A549 (cell line): ENCODE measurements around the gene TTC34. TPM values are rescaled to one million over a fixed set of nuclear protein-coding genes. Genes with fewer than 3 reads are reported as not detected.

Source experiments
- ATAC-seq, 2 experiments: fragments of 200-7000 bp in 1 of 2; fragments of >200 bp in 1 of 2; cut with Nextera tagmentation in 1 of 2; cut with Tn5 transposase in 1 of 2; 3 replicates each; pipeline versions ENCODE4 v1.8.0 to v1.9.1; 2018 to 2020; ENCODE audit warnings: mild to moderate bottlenecking in 1 of 2, moderate library complexity in 1 of 2
- CTCF ChIA-PET: fragments of 300-600 bp; sonication (Branson Sonifier 250); formaldehyde crosslinking; extraction: SDS; loops from one replicate; lab custom pipeline; 2021; ENCODE audit warnings: antibody characterized with exemption, inconsistent platforms; lab: Yijun Ruan, JAX
- POLR2A ChIA-PET: fragments of 350-600 bp; formaldehyde crosslinking; extraction: SDS; loops from one replicate; lab custom pipeline; 2021; ENCODE audit warnings: antibody characterized with exemption, inconsistent platforms; lab: Yijun Ruan, JAX
- DNase-seq, 2 experiments: peaks; one replicate each; pipeline versions ENCODE4 v3.0.0 to v3.0.0-alpha.2; 2011 to 2016; ENCODE audit warnings: low read depth in 1 of 2, low spot score in 1 of 2
- FAIRE-seq: peaks from 2 replicates; lab custom pipeline; 2011; peaks lifted over from hg19 to GRCh38; lab: Jason Lieb, UNC
- H3K27ac ChIP-seq, 2 experiments: fragments of >200 bp; sonication (Bioruptor Twin); formaldehyde crosslinking; 3 replicates each; pipeline ENCODE4 v1.5.1; 2016 to 2017
- H3K4me1 ChIP-seq: fragments of >200 bp; sonication (Bioruptor Twin); formaldehyde crosslinking; 3 replicates; pipeline ENCODE4 v1.6.1; 2016
- H3K4me2 ChIP-seq: fragments of >200 bp; sonication (Bioruptor Twin); formaldehyde crosslinking; 3 replicates; pipeline ENCODE4 v1.6.1; 2016
- H3K4me3 ChIP-seq: fragments of >200 bp; sonication (Bioruptor Twin); formaldehyde crosslinking; 3 replicates; pipeline ENCODE4 v1.5.1; 2016
- H3K9me3 ChIP-seq: fragments of >200 bp; sonication (Bioruptor Twin); formaldehyde crosslinking; 3 replicates; pipeline ENCODE4 v1.6.1; 2016
- ATOH8 ChIP-seq: fragments of 250-450 bp; sonication (Bioruptor Pico); IDR thresholded peaks from 2 replicates; pipeline ENCODE4 v1.5.0; 2020; ENCODE audit warnings: low read depth, mild to moderate bottlenecking, moderate library complexity
- CEBPB ChIP-seq, 2 experiments: fragments of >200 bp in 1 of 2; sonication (Bioruptor Twin) in 1 of 2; formaldehyde crosslinking in 1 of 2; IDR thresholded peaks; 2 replicates each; pipeline ENCODE4 v1.6.1; 2012 to 2016
- CHD2 ChIP-seq: fragments of 150-350 bp; IDR thresholded peaks from 2 replicates; pipeline ENCODE4 v1.6.1; 2014; ENCODE audit warnings: low read length; ENCODE audit not compliant: partially characterized antibody
- CHD4 ChIP-seq: fragments of 200-600 bp; sonication (generic); IDR thresholded peaks from 2 replicates; pipeline ENCODE4 v1.6.1; 2016; ENCODE audit warnings: antibody characterized with exemption, mild to moderate bottlenecking, borderline replicate concordance
- E2F6 ChIP-seq: IDR thresholded peaks from 2 replicates; pipeline ENCODE4 v1.6.1; 2012; ENCODE audit warnings: low read depth, borderline replicate concordance
- EHMT2 ChIP-seq: fragments of 200-600 bp; sonication (generic); IDR thresholded peaks from 2 replicates; pipeline ENCODE4 v1.6.1; 2016; ENCODE audit warnings: antibody characterized with exemption, low read depth, mild to moderate bottlenecking, moderate library complexity
- EP300 ChIP-seq, 2 experiments: fragments of >200 bp; sonication (Bioruptor Twin); formaldehyde crosslinking; IDR thresholded peaks; 2 replicates in 1 of 2; 3 replicates in 1 of 2; pipeline ENCODE4 v1.6.1; 2016 to 2017
- FOXS1 ChIP-seq: fragments of 250-450 bp; sonication (Bioruptor Pico); IDR thresholded peaks from 2 replicates; pipeline ENCODE4 v1.5.0; 2020; ENCODE audit warnings: mild to moderate bottlenecking, moderate library complexity
- GATA3 ChIP-seq: IDR thresholded peaks from 2 replicates; pipeline ENCODE4 v1.6.1; 2012; ENCODE audit warnings: borderline replicate concordance
- HES2 ChIP-seq: fragments of >200 bp; sonication (Bioruptor Twin); formaldehyde crosslinking; IDR thresholded peaks from 2 replicates; pipeline ENCODE4 v1.6.1; 2016
- HOXB13 ChIP-seq: fragments of 250-450 bp; sonication (Bioruptor Pico); IDR thresholded peaks from 2 replicates; pipeline ENCODE4 v1.5.0; 2020; ENCODE audit warnings: low read depth, mild to moderate bottlenecking, moderate library complexity
- JUN ChIP-seq, 2 experiments: fragments of >200 bp; sonication (Bioruptor Twin); formaldehyde crosslinking; IDR thresholded peaks; 2 replicates in 1 of 2; 3 replicates in 1 of 2; pipeline ENCODE4 v1.6.1; 2016 to 2017
- KDM1A ChIP-seq: fragments of 200-600 bp; sonication (generic); IDR thresholded peaks from 2 replicates; pipeline ENCODE4 v1.6.1; 2016; ENCODE audit warnings: low read depth, mild to moderate bottlenecking
- KDM5A ChIP-seq: fragments of 200-600 bp; sonication (generic); IDR thresholded peaks from 2 replicates; pipeline ENCODE4 v1.6.1; 2016; ENCODE audit warnings: antibody characterized with exemption, mild to moderate bottlenecking
- MAFK ChIP-seq: fragments of 450-650 bp; IDR thresholded peaks from 2 replicates; pipeline ENCODE4 v1.6.1; 2014; ENCODE audit not compliant: partially characterized antibody
- MAX ChIP-seq: IDR thresholded peaks from 2 replicates; pipeline ENCODE4 v1.6.1; 2012
- MAZ ChIP-seq: fragments of 150-350 bp; IDR thresholded peaks from 2 replicates; pipeline ENCODE4 v1.6.1; 2014; ENCODE audit warnings: antibody characterized with exemption, low read depth, low read length, borderline replicate concordance
- MYC ChIP-seq: IDR thresholded peaks from 2 replicates; pipeline ENCODE4 v1.6.1; 2012; ENCODE audit warnings: mild to moderate bottlenecking, inconsistent platforms, low read length, improper control_type of control experiment, borderline replicate concordance
- NFE2L2 ChIP-seq: fragments of 150-350 bp; conservative IDR thresholded peaks from 2 replicates; pipeline ENCODE4 v1.6.1; 2014; ENCODE audit warnings: low read length
- RCOR1 ChIP-seq: fragments of 150-350 bp; IDR thresholded peaks from 2 replicates; pipeline ENCODE4 v1.6.1; 2014; ENCODE audit warnings: antibody characterized with exemption, low read length, low read depth
- RFX5 ChIP-seq: fragments of 450-650 bp; IDR thresholded peaks from 2 replicates; pipeline ENCODE4 v1.7.1; 2014; ENCODE audit warnings: antibody characterized with exemption, mild to moderate bottlenecking, moderate library complexity
- SMC3 ChIP-seq: fragments of >200 bp; sonication (Bioruptor Twin); formaldehyde crosslinking; IDR thresholded peaks from 3 replicates; pipeline ENCODE4 v1.6.1; 2018; ENCODE audit warnings: inconsistent platforms
- SREBF2 ChIP-seq: fragments of 450-650 bp; IDR thresholded peaks from 2 replicates; pipeline ENCODE4 v1.6.1; 2014; ENCODE audit warnings: mild to moderate bottlenecking, moderate library complexity
- TFCP2L1 ChIP-seq: fragments of 250-450 bp; sonication (Bioruptor Pico); IDR thresholded peaks from 2 replicates; pipeline ENCODE4 v1.5.0; 2021; ENCODE audit warnings: mild to moderate bottlenecking
- TP53 ChIP-seq: fragments of 250-450 bp; sonication (Bioruptor Pico); IDR thresholded peaks from 2 replicates; pipeline ENCODE4 v1.5.0; 2021; ENCODE audit warnings: mild to moderate bottlenecking, moderate library complexity
- ZC3H11A ChIP-seq: fragments of 450-650 bp; IDR thresholded peaks from 2 replicates; pipeline ENCODE4 v1.6.1; 2014; ENCODE audit warnings: antibody characterized with exemption, mild to moderate bottlenecking
- WGBS: methylation state at CpG from one replicate; pipeline ENCODE4 v1.1.6; 2017; ENCODE audit errors: missing lambda C conversion rate; 5-methylcytosine and 5-hydroxymethylcytosine counted together
- polyA plus RNA-seq, 4 experiments: library from polyadenylated mRNA; depleted of rRNA in 3 of 4; stranded (reverse); fragments of >200 nt; fragmentation: RNase III in 1 of 4; extraction: RNeasy Plus Mini Kit Qiagen cat#74134 plus additional on column Dnase treatment in 1 of 4; gene quantifications; 2 replicates in 3 of 4; 3 replicates in 1 of 4; pipeline ENCODE4 v1.2.3, GENCODE V29; 2011 to 2017
- TF ChIP-seq, protein P1 (sequence below): fragments of >200 bp; sonication (Bioruptor Twin); formaldehyde crosslinking; IDR thresholded peaks from 3 replicates; pipeline ENCODE4 v1.6.1; 2016

The TTC34 gene
- polyA plus RNA-seq, 2 of the 4 experiments (the other 2 are of a cell fraction), result 0.04 to 0.05 TPM

DNA sequence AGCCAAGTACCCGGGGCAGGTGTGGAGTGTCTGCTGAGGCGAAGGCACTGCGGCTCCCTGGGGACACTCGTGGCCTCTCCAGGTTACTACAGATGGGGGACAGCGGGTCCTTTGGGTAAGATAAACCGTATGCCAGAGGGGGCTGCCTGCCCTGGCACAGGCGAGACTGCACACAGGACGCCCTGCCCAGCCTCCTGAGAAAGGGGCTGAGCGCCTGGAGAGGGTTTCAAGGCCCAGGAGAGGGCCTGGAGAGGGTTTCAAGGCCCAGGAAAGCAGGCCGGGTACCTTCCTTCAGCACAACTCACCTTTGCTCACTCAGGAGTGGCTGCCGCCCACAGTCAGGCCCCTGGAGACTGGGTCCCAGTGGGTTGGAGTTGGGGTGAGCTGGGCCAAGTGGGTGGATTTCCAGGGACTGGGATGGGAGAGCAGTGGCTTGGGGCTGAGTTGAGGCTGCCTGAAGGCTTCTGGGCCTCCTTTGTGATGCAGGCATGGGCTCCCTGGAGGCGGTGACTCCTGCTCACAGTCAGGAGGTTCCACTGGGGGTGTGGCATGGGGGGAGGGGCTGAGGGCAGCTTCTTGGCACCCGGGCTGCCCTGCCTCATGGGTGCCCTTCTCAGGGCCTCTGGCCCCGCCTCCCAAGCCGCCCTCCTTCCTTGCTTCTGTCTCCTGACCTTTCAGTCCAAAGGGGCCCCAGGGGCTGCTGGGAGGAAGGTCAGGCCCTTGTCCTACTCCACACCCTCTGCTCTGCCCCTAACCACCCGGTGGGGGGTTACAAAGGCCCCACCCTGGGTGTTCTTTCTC is 168.7 kb downstream of the TTC34 start, which contains the start of gene MMEL1:
Gene MMEL1 (minus strand): TSS at position 456 of the 801 bp plus-strand sequence. CDS start 3,532 bp downstream, outside the sequence.
- DNase-seq, result no peak
- no peak for ATAC-seq
- H3K4me1 ChIP-seq, result no peaks in the 10 kb centered on the region
- CTCF ChIA-PET, result interaction anchor here (1.2 kb wide), 1 partner anchor 84 kb away, joined by 3 read pairs; no protein-coding TSS in a partner anchor
- peaks cover 5% of the 10 kb centered on the region; the same call in 2 of the 3 replicates for H3K9me3 ChIP-seq
- TF ChIP-seq E2F6 (no peak), CEBPB (IDR thresholded peaks at IDR 0.05) (no peak), MAZ (no peak), GATA3 (no peak), HES2 (no peak), TFCP2L1 (CRISPR knock-in tag) (no peak), SMC3 (no peak), MAX (no peak), CHD2 (no peak), RCOR1 (no peak), EHMT2 (no peak), MAFK (no peak), NFE2L2 (no peak), TP53 (CRISPR knock-in tag) (no peak)
- no peak within 1 kb of the TSS for H3K4me2 ChIP-seq
- no peak within 1 kb of the TSS for H3K4me3 ChIP-seq
- H3K27ac ChIP-seq, result no peak within 1 kb of the TSS
- 58% methylated on average over 12 of the region's 16 CpGs for WGBS
- FAIRE-seq, result no peak
- POLR2A ChIA-PET, result no interaction called here

DNA sequence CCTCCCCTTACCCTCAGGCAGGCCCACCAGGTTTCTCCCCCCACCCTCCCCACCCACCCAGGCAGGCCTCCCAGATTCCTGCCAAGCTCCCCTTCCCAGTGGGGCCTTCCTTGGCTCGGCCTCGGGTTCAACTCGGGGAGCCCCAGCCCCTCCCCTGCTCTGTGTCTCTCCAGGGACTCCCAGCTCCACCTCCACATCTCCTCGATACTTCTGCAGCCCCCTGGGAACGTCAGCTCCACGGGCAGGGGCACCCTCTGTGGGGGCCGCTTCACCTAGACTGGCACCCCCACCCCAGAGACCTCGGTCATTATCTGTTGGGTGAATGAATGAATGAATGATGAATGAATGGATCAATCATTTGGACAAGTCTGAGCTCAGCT is 169.5 kb downstream of the TTC34 start:
- peaks cover 5% of the 10 kb centered on the region; the same call in 2 of the 3 replicates for H3K9me3 ChIP-seq
- TF ChIP-seq KDM1A (no peak), MAFK (no peak), JUN (IDR thresholded peaks at IDR 0.05) (no peak), MYC (no peak), MAX (no peak), TP53 (CRISPR knock-in tag) (no peak), TFCP2L1 (CRISPR knock-in tag) (no peak), E2F6 (no peak), SREBF2 (no peak), HOXB13 (CRISPR knock-in tag) (no peak), CHD4 (no peak), ZC3H11A (no peak), EP300 (IDR thresholded peaks at IDR 0.05) (no peak), RFX5 (no peak), KDM5A (no peak), FOXS1 (CRISPR knock-in tag) (no peak), ATOH8 (CRISPR knock-in tag) (no peak), NFE2L2 (no peak)
- TF ChIP-seq, protein P1, sequence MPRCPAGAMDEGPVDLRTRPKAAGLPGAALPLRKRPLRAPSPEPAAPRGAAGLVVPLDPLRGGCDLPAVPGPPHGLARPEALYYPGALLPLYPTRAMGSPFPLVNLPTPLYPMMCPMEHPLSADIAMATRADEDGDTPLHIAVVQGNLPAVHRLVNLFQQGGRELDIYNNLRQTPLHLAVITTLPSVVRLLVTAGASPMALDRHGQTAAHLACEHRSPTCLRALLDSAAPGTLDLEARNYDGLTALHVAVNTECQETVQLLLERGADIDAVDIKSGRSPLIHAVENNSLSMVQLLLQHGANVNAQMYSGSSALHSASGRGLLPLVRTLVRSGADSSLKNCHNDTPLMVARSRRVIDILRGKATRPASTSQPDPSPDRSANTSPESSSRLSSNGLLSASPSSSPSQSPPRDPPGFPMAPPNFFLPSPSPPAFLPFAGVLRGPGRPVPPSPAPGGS, result no peak
- no peak for ATAC-seq
- H3K4me3 ChIP-seq, result no peak overlapping the region
- no peak for DNase-seq
- ChIA-PET CTCF (interaction anchor here (1.2 kb wide), 1 partner anchor 83 kb away, joined by 3 read pairs; no protein-coding TSS in a partner anchor), POLR2A (no interaction called here)
- 23% methylated on average over 7 of the region's 8 CpGs for WGBS
- H3K4me2 ChIP-seq, result no peak overlapping the region
- no peak overlapping the region for H3K27ac ChIP-seq
- no peaks in the 10 kb centered on the region for H3K4me1 ChIP-seq
- FAIRE-seq, result no peak
